Glutamatergic neuron (in vitro differentiated cells): ENCODE data around the gene MATK. TPM values are rescaled to one million over a fixed set of nuclear protein-coding genes. Genes with fewer than 3 reads are reported as not detected.
A peak's percentile ranks its signal among the peaks of the same experiment; 100 is the strongest.

Source experiments
- DNase-seq: peaks from one replicate; pipeline ENCODE4 v3.0.0; 2022
- H3K27ac Mint-ChIP-seq: one replicate; pipeline ENCODE4 v1.8.0; 2020; ENCODE audit warnings: mild to moderate bottlenecking, mixed read lengths, inconsistent platforms; ENCODE audit not compliant: unreplicated experiment
- H3K27me3 Mint-ChIP-seq: one replicate; pipeline ENCODE4 v1.8.0; 2020; ENCODE audit warnings: mild to moderate bottlenecking, moderate library complexity, mixed read lengths, inconsistent platforms; ENCODE audit not compliant: unreplicated experiment
- H3K36me3 Mint-ChIP-seq: one replicate; pipeline ENCODE4 v1.8.0; 2020; ENCODE audit warnings: mild to moderate bottlenecking, mixed read lengths, inconsistent platforms; ENCODE audit not compliant: unreplicated experiment
- H3K4me1 Mint-ChIP-seq: one replicate; pipeline ENCODE4 v1.8.0; 2020; ENCODE audit warnings: mild to moderate bottlenecking, low read depth, mixed read lengths, inconsistent platforms; ENCODE audit not compliant: unreplicated experiment
- H3K4me3 Mint-ChIP-seq: one replicate; pipeline ENCODE4 v1.8.0; 2020; ENCODE audit warnings: mild to moderate bottlenecking, mixed read lengths, inconsistent platforms; ENCODE audit not compliant: unreplicated experiment
- H3K9me3 Mint-ChIP-seq: one replicate; pipeline ENCODE4 v1.8.0; 2020; ENCODE audit warnings: mild to moderate bottlenecking, moderate library complexity, mixed read lengths, inconsistent platforms; ENCODE audit not compliant: unreplicated experiment
- total RNA-seq: library from RNA; stranded (reverse); fragmentation: NEBNext Ultra II Directional; extraction: Animal tissue kit (Norgen Biotek cat#: 25700); gene quantifications from one replicate; pipeline ENCODE4 v1.2.1, GENCODE V29; 2021; ENCODE audit not compliant: unreplicated experiment
- TF ChIP-seq, protein P1 (sequence below): fragments of 200-600 bp; sonication (generic); IDR thresholded peaks from one replicate; pipeline ENCODE4 v1.5.0; 2021; ENCODE audit not compliant: partially characterized antibody, unreplicated experiment

Gene MATK
- total RNA-seq, 1 donor from 2014 or later = not detected

DNA sequence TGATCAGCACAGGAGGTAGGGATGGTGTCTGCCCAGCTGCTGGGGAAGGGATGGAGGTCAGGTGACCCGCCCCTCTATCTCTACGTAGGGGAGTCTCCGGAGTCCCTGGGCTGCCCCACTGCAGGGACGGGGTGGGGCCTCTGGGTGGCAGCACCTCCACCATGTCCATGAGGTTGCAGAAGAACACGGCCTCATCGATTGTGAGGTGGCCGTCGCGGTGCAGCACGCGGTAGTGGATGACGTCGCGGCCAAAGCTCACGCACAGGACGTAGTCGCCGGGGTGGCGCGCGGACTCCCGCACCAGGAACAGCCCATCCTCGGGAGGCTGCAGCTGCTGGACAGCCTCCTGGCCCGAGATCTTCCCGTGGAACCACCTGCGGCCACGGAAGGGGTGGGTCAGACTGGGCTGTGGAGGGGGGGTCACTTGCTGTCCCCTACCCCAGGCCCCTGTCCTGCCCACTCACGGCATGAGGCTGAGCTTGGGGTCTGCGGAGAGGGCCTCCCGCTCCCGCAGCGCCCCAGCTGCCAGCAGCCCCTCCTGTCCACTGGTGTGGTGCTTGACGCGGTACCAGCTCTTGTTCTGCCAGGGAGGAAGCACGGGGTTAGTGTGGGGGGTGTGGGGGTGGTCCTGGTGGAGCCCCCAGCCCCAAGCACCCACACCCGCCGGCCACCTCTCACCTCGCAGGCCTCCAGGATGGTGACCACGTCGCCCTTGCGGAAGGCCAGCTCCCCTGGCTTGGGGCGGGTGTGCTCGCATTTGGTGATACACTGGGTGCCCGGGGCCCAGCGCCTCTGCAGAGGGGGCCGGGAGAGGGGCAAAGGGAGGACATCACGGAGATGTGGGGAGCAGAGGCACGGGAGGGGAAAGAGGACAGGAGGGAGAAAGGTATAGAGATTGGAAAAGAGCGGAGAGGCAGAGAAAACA lies 2.3 kb downstream of the MATK start:
- no peaks in the 10 kb centered on the region for H3K4me1 Mint-ChIP-seq
- TF ChIP-seq, protein P1, sequence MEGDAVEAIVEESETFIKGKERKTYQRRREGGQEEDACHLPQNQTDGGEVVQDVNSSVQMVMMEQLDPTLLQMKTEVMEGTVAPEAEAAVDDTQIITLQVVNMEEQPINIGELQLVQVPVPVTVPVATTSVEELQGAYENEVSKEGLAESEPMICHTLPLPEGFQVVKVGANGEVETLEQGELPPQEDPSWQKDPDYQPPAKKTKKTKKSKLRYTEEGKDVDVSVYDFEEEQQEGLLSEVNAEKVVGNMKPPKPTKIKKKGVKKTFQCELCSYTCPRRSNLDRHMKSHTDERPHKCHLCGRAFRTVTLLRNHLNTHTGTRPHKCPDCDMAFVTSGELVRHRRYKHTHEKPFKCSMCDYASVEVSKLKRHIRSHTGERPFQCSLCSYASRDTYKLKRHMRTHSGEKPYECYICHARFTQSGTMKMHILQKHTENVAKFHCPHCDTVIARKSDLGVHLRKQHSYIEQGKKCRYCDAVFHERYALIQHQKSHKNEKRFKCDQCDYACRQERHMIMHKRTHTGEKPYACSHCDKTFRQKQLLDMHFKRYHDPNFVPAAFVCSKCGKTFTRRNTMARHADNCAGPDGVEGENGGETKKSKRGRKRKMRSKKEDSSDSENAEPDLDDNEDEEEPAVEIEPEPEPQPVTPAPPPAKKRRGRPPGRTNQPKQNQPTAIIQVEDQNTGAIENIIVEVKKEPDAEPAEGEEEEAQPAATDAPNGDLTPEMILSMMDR = peak; percentile 30
- peaks cover 13% of the 10 kb centered on the region for H3K36me3 Mint-ChIP-seq
- H3K27ac Mint-ChIP-seq = no peak overlapping the region
- H3K4me3 Mint-ChIP-seq = no peak overlapping the region
- peak; percentile 53 for DNase-seq
- H3K27me3 Mint-ChIP-seq = peaks cover 18% of the 10 kb centered on the region
- peaks cover 11% of the 10 kb centered on the region for H3K9me3 Mint-ChIP-seq

DNA sequence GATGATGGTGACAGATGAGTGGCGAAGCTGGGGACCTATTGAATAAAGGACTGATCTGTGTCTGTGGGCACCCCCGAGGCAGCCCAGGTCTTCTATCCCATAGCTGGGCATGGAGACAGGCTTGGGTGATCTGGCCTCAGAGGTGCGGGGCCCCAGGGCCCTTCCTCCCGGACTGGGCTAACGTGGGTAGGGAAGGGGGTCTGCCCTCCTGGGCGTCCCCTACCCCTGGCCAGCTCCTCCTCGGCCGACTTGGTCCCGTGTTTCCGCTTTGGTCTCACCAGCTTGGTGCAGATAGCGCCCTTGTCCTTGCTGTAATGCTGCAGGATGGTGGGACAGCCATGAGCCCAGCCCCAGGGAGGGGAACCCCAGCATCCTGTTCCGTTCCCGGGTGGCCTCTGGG lies 3.3 kb downstream of the MATK start:
- Mint-ChIP-seq H3K4me3 (no peak overlapping the region), H3K36me3 (peaks cover 13% of the 10 kb centered on the region), H3K4me1 (no peaks in the 10 kb centered on the region), H3K27ac (no peak overlapping the region), H3K9me3 (peaks cover 11% of the 10 kb centered on the region), H3K27me3 (peaks cover 18% of the 10 kb centered on the region)
- TF ChIP-seq, protein P1 = no peak
- no peak for DNase-seq

DNA sequence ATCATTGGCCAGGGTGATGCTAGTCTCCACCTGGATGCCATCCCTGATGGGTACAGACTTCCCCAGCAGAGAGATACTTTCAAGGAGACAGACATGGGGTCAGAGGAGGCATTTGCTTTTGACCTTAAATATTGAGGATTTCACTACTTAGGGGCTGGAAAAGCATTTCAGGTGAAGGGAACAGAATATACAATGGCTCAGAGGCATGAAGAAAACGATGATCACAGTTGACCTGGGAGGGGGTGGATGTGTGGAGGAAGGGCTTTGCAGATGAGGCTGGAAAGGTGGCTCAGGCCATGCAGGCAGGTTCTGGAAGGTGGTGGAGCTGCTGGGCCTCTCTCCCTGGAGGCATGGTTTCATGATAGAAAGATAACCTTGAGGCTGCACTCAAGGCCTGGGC lies 3.9 kb downstream of the MATK start:
- Mint-ChIP-seq H3K9me3 (peaks cover 11% of the 10 kb centered on the region), H3K4me1 (no peaks in the 10 kb centered on the region), H3K27me3 (peaks cover 18% of the 10 kb centered on the region), H3K27ac (peak overlapping the region; percentile 64), H3K36me3 (peaks cover 13% of the 10 kb centered on the region), H3K4me3 (no peak overlapping the region)
- TF ChIP-seq, protein P1 = no peak
- DNase-seq = no peak

DNA sequence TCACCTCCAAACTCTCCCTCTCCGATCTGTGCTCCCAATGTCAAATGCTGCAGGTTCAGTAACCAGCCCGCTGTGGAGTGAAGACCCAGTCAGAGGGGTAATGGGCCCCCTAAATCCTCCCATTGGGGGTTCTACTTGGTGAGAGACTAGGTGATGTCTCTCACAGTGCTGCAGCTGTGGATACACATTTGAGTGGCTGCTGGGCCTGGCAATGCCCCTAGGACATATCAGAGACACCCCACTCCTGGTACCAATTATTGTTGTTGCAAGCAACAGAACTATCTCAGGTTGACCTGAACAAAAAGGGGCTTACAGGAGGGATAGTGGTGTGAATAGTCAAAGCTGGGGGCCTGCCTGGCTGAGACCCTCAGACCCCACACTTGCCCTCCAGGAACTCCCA lies 4.6 kb downstream of the MATK start:
- H3K9me3 Mint-ChIP-seq = peaks cover 11% of the 10 kb centered on the region
- no peak overlapping the region for H3K4me3 Mint-ChIP-seq
- no peak for DNase-seq
- H3K27me3 Mint-ChIP-seq = peaks cover 18% of the 10 kb centered on the region
- no peaks in the 10 kb centered on the region for H3K4me1 Mint-ChIP-seq
- H3K36me3 Mint-ChIP-seq = peaks cover 13% of the 10 kb centered on the region
- no peak overlapping the region for H3K27ac Mint-ChIP-seq
- TF ChIP-seq, protein P1 = no peak

DNA sequence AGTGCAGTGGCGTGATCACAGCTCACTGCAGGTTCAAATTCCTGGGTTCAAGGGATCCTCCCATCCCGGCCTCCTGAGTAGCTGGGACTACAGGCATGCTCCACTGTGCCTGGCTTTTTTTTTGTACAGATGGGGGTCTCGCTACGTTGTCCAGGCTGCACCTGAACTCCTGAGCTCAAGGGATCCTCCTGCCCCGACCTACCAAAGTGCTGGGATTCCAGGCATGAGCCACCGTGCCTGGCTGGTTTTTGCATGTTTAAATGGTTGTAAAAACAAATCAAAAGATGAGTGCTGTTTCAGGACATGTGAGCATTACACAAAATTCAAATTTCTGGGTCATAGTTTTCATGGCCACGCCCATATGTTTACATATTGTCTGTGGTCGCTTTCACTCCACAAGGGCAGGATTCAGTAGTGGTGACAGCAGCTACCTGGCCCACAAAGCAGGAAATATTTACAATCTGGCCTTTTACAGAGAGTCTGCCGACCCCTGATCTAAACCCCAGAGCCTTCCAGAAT lies 5.3 kb downstream of the MATK start:
- H3K4me3 Mint-ChIP-seq = no peak overlapping the region
- DNase-seq = no peak
- H3K27me3 Mint-ChIP-seq = peaks cover 19% of the 10 kb centered on the region
- peaks cover 11% of the 10 kb centered on the region for H3K9me3 Mint-ChIP-seq
- H3K27ac Mint-ChIP-seq = no peak overlapping the region
- TF ChIP-seq, protein P1 = no peak
- H3K4me1 Mint-ChIP-seq = no peaks in the 10 kb centered on the region
- H3K36me3 Mint-ChIP-seq = peaks cover 13% of the 10 kb centered on the region
